CD4-positive, alpha-beta T cell treated with Interleukin-17A for 4 hours (primary cell): ENCODE measurements around the gene HOXD4.

ENCODE experiments used
- DNase-seq: peaks from one replicate; pipeline ENCODE4 v3.0.0-alpha.2; 2020; ENCODE audit warnings: mixed read lengths

Gene HOXD4

DNA sequence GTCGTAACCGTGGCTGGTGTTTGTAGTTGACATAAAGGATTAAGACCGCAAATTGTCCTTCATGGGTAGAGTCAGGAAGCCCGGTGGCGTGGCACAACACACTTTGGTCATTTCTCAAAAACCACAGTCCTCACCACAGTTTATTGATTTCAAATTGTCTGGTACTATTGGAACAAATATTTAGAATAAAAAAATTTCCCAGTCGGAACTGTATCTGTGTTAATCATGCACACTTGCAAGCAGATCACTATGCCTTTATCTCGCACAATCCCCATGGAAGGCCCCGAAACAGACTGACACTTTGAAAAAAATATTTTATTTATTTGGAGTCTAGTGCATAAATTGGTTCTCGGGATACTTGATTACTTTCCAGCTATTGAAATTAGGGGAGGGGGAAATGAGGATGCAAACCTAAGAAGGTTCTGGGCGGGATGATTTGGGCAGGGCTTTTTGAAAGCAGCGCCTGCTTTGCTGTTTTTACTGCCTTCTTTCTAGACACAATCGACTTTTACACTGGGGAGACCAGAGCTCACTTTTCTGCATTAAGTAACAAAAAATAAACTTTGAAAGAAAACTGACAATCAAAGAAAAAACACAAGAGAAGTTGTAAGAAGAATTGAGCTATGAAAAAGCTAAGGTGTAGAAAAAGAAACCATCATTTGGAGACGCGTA, 21.7 kb downstream of the HOXD4 start:
- no peak for DNase-seq

DNA sequence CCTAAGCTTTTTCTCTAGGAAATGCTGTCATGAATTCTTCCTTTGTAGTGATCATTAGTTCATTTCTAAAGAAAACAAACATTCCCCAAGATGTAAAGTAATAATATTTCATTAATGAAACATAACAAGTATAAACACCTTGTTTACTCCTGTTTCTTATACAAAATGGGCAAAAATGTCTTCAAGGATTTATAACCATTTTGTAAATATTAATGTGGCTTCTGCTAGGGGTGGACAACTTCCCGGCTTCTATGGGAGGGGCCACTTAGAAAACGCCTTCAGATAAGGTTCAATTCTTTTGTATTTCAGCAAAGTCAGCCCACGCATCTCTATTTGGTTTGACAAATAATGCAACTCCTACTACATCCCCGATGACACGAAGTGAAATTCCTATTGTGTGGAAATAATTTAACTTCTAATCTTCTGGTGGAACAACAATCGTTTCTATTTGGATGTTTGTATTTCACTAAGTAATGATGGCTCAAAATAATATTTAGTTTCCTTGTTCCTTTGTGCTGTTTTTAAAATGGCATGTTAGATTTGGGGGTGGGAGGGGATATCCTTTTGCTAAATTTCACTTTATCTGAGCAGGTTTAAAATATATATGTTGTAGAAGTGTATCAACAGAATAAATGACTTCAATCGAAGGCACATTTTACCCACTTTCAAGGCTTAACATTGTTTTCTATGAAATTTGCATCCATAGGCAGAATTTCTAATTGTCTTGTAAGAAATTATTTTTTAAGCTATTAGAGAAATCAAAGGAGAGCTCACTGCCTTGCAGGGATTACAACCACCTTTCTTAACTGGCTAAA, 22.4 kb downstream of the HOXD4 start:
- no peak for DNase-seq

DNA sequence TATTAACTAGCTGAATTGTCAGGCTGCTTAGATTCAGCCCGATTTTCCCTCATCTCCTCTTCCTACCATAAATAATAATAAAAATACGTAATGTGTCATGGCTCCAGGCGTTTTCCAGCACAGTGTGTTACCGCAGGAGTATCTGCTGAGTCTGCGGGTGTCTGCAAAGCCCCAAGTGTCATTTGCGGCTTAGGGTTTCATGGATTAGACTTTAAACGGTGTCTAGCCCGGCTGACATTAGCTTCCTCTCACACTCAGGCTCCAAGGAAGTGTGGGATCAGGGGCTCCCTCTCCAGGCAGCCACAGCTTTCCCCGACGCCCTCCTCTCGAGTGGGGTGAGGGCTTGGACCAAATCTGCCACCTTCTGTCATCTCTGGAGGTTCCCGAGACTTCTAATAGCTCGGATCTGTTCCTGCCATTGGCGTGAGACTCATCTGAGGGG, 23.1 kb downstream of the HOXD4 start:
- DNase-seq: no peak

DNA sequence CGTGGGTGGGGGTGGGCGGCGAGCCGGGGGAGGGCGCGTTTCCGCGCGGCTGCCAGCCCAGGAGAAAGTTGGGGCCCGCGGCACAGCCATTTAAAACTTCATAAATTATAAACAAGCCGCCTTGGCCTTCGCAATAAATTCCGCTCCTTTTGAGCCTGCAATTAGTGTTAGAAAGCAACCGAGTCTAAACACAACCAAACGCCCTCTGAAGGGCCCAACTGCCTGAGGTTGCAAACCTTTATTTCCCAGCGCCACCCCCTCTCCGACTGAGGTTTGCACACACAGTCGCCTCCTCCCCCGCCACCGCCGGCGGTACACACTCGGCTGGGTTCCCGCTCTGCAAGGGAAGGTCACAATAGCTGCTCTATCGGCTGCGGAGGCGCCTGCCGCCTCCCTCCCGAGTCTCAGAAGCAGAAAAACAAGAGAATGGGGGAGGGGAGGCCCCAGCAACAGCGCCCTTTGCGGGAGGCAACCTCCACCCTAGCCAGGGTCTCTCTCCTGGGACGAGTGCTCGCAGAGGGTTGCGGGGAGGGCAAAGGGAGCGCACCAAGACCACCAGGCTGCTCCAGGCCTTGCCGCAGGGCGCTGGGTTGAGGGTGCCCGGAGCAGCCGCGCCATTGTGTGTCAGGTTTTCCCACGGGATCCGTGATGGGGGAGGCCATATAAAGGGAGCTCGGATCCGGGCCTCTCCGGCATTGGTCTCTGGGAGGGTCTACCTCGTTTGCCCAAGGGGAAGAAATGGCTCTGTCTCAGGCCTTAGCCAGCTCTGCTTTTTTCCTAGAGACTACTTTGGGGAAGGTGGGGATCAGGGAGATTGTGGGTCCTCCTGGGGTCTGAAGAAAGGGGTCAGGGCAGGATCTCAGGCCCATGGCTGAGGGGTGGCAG, 23.7 kb downstream of the HOXD4 start:
- DNase-seq: no peak

DNA sequence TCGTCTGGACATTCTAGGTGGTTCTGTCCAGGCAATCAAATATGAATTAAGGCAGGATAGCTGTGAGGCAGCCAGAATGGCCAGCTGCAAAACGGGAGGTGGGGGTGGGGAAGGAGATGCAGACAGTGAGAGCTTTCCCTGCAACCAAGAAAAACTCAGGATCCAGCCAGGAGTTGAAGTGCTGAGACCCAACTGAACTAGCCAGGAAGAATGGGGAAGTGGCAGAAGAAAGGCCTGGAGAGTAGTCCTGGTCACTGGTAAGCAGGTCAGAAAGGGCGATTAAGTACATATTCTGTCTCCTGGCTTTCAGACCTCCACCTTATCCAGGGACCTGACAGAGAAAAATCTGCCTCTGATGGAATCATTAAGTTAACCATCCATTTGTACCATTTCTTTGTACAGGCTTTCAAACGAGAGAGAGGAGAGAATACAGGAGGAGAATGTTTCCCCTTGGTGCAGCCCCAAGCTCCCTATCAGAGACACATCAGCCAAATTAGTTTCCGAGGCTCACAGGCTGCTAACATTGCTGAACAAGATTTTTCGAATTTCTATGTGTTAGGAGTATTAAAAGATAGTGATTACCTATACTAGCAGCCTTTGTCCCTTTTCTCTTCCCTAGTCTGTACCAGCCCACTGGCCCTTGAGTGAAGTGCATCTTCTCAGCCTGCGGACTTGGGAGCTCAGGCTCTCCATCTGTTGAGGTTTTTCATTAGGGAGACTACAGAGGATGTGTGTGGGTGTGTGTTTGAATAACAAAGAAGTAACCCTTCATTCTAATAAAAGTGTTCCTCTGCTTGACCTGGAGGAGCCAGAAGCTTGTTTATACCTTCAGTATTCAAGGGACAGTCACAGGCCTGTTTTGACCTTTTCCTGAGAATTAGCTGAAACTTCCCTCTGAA, 24.6 kb downstream of the HOXD4 start:
- DNase-seq: no peak

DNA sequence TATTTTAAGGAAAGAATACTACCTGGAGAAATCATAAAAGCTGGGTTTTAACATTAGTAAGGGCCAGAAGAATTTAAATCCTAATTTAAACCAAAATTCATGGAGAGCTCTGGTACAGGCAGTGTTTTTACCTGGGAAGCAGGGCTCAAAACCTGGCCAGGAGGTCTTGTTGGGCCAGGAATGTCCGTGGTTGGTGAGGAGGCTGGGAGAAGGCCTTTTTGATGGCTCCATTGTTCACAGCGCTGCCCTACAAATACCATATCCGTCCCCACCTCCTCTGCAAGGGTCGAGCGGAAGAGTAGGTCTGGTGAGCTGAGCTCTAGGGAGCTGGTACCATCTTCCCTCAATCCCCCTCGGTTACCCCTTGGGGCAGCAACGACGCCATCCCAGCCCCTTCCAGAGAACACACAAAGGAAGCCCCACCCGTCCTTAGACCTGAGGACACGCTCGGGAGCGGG, 26.3 kb downstream of the HOXD4 start:
- DNase-seq: no peak

DNA sequence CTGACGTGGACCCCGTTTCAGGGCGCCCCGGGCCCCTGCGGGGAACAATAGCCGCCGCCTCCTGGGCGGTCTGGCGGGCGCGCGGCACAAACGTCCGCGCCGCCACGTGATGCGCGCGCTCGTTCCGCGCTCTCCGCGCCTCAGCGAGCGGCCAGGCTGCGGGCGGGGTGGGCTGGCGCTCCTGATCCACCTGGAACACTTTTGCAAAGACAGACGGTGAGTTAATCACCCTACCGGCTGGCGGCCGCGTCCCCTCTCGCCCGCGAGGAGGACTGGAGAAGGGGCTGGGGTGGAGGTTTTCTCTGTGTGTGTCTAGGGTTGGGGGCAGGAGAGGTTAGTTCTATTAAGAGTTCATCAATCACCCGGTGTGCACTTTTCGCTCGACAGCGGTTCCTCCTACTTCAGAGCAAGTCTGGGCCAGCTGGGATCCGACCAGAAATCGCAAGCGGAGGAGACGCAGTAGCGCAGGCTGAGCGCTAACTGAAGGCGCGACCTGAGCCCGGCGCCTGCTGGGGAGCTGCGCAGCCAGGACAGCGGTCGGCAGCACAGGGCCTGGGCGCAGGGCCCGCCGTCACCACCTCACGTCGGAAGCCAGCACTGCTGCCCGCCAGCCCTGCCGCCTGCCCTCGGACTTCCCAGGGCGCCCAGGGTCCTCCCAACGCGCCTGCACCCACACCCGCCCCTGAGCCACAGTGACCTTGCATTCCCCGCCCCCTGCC, 26.8 kb downstream of the HOXD4 start:
- no peak for DNase-seq

DNA sequence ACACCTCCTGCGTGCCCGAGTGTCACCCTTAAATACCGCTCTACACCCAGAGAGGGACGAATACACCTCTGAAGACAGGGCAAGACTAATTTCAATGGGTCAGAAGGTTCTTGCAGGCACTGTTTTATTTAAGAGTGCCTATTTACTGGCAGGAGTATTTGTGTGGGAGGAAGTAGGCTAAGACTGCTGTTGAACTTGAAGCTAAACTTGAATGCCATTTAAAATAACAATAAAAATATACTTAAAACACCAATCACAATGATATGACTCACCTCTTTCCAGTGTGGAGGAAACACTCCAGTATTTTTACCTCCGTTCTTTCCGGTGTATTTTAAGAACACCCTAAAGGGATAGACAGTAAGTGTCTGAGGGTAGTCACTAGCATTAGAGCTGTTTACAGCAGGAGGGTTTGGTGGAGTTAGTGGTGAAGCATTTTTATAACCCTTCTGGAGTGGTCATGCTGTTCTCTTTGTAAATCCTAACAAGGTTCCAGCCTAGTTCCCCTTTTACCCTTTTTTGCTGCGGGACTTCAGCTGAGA, 27.5 kb downstream of the HOXD4 start:
- DNase-seq: no peak

DNA sequence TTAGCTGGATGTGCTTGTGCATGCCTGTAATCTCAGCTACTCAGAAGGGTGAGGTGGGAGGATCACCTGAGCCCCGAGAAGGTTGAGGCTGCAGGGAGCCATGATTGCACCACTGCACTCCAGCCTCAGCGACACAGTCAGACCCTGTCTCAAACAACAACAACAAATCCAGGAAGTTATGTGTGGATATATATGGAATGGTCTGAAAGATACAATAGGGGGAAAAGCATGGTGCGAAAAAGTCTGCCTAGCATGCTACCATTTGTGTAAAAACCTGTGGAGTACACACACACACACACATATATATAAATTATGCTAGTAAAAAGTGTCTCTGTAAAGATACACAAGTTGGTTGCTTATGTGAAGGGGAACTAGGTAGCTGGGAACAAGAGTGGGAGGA, 30.2 kb downstream of the HOXD4 start:
- no peak for DNase-seq

DNA sequence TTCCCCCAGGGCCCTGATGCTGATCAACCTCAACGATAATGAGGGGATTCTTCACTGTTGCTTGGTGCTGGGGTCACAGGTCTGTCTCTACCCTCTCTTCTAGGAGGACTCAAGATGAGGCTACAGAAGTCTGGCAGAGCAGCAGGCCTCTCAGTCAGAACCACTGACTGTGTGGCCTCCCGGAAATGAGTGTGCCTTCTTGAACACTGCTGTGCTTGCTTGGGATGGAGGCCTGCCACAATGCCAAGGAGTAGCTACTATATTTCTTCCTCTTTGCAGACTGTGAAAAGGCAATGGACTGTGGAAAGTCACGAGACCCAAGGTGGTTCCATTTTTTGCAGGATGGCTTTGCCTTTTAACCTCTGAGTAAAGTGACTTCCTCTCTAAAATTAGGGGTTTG, 31.3 kb downstream of the HOXD4 start:
- no peak for DNase-seq

DNA sequence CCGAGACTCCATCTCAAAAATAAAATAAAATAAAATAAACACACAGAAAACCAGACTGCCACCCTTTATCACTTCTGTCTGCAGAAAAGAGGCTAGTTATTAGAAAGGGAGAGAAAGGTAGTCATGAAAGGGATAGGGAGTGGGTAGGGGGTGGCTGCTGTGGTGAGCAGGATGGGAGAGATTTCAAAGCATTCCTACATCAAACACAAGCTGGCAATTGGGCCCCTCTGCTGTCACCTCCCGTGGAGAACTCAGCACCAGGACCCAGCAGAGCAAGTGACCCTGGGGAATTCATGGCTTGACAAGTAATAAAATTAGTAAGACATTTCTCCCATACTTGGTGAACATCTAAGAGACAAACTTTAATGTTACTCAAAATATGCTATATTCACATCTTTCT, 33.4 kb downstream of the HOXD4 start:
- no peak for DNase-seq

DNA sequence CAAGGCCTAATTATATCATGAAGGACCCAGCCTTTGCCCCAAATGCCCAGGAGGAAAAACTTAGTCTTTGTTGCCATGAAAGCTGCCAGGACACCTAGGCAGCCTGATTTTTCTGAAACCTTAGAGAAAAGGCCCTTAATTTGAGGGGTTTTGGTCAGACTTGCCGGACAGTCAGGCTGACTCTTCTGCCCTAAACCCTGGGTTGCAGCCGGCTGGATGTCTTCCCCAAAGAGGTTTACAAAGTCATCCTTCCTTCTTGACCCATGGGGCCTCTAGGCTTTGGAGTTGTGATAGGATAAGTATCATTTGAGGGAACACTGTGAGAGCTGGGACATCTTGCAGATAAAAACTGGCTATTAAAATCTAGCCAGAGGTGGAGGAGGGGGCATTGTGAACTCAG, 34.7 kb downstream of the HOXD4 start:
- DNase-seq: no peak

DNA sequence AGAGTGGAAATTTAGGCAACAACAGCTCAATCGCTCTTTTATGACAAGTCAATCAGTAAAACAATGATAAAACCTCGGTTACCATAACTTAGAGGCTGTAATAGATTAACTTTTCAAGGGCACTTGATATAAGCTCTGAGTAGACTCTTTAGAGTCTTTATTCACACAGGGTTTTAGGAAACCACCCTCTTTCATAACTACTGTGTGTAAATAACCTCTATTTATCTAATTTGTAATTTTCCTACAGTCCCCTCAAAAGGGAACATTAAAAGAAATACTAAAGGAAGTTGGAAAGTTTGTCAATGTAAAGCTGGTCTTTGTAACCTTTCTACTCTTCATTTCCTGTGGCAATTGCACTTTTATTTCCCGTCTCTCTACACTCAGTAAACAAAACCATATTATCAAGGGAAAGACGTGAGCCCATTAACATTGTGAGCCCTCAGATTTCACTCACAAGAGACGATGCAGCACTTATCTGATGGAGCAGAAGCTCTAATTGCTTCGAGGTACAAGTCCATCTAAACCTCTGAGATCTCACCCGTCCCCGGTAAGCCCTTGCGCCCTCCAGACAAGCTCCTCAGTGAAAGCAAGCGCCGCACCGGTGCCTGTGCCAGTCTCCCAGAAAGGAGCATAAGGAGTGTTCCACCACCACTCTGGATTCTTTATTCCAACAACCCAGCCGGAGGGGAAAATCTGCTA, 36.0 kb downstream of the HOXD4 start:
- no peak for DNase-seq

DNA sequence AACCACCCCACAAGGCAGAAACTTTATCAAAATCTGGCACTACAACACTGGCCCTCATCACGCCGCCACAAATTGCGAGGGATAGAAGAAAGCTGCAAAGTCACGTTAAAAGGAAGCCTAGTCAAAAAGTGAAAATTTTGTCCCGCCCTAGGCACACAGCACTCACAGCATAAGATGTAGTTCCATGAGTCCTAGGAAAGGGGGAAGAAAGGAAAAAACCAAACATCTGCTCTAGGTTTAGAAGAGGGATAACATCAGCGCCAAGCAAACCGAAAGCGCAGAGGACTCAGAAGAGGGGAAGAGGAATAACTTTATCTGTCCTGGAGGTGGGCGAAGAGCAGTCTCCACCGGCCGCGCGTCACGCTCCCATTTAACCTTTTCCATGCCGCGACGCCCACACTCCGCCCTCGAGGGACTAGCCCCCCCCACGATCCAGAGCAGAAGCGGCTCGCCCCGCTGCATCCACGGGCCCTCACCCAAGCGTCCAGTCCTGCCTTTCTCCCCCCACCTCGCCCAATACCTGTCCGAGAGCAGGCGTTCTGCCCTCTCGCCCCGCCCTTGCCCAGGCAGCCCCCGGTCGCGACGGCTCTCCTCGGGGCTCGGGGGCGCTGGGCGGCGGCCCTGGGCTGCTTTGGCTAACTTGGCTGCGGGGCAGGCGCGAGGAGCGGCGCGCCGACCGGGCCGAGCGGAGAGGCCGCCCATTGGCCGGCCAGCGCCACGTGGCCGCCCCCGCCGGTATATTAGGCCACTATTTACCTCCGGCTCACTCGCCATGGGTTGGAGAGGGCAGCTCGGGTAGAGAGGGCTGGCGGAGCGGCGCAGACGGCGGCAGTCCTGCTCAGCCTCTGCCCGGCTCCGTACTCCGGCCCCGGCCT, 36.8 kb downstream of the HOXD4 start, which contains the start of gene HOXD1:
HOXD1 (plus strand) TSS at position 770 of the 875 bp plus-strand sequence. CDS start 134 bp downstream, outside the sequence.
- DNase-seq: no peak

DNA sequence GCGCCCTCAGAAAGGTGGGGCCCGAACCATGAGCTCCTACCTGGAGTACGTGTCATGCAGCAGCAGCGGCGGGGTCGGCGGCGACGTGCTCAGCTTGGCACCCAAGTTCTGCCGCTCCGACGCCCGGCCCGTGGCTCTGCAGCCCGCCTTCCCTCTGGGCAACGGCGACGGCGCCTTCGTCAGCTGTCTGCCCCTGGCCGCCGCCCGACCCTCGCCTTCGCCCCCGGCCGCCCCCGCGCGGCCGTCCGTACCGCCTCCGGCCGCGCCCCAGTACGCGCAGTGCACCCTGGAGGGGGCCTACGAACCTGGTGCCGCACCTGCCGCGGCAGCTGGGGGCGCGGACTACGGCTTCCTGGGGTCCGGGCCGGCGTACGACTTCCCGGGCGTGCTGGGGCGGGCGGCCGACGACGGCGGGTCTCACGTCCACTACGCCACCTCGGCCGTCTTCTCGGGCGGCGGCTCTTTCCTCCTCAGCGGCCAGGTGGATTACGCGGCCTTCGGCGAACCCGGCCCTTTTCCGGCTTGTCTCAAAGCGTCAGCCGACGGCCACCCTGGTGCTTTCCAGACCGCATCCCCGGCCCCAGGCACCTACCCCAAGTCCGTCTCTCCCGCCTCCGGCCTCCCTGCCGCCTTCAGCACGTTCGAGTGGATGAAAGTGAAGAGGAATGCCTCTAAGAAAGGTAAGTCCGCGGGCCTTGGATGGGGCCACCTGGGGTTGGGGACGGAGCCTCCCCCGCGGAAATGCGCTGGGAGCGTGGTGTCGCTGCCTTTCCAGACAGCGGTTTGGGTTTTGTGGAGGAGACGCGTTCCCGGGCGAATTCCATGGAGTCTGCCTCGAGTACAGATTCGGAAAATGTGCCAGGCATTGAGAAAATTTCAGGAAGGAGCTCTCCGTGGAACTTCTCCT, 37.7 kb downstream of the HOXD4 start:
- DNase-seq: no peak

DNA sequence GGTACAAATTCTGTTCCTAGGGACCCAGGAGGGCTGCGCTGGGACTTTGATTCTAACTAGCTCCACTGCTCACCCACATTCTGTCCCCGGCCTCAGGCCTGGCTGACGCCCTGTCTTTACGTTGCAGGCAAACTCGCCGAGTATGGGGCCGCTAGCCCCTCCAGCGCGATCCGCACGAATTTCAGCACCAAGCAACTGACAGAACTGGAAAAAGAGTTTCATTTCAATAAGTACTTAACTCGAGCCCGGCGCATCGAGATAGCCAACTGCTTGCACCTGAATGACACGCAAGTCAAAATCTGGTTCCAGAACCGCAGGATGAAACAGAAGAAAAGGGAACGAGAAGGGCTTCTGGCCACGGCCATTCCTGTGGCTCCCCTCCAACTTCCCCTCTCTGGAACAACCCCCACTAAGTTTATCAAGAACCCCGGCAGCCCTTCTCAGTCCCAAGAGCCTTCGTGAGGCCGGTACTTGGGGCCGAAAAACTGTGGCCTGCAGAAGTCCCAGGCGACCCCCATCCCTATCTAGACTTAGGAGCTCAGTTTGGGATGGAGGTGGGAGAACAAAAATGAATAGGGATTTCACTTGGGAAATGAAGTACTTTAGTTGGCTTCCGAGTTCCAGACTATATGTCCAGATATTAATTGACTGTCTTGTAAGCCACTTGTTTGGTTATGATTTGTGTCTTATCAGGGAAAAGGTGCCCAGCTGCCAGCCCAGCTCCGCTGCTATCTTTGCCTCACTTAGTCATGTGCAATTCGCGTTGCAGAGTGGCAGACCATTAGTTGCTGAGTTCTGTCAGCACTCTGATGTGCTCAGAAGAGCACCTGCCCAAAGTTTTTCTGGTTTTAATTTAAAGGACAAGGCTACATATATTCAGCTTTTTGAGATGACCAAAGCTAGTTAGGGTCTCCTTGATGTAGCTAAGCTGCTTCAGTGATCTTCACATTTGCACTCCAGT, 38.6 kb downstream of the HOXD4 start:
- DNase-seq: no peak

DNA sequence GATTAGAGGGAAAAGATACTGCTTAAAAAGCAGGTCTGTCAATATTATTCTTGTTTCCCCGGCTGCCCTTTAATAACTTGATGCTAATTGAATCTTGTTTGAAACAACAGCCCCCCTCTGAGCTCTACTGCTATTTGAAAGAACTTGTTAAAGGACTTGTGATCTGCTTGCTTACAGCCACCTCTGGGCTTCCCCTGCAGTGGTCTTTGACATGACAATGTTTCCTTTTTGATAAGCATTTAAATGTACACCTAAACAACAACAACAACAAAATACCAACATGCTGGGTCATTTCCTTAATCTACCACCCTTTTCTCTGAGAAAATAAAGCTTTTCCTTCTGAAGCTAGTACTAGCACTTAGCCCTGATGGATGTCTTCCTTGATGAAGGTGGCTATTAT, 41.0 kb downstream of the HOXD4 start:
- no peak for DNase-seq
